ENCODE data around the gene HSPG2. TPM values are rescaled to one million over a fixed set of nuclear protein-coding genes. Genes with fewer than 3 reads are reported as not detected.

The HSPG2 gene
- total and polyA plus RNA-seq, 2 of the 13 experiments (the other 11 are each of a cell fraction or from before 2014, with no cell fraction given): 9.1 to 13.1 TPM

- TF ChIP-seq CTCF (CRISPR knock-in tag; IDR thresholded peaks at IDR 0.05) (peak; percentile 62), RFX3 (CRISPR knock-in tag; IDR thresholded peaks at IDR 0.05) (no peak), ZBTB43 (CRISPR knock-in tag; conservative IDR thresholded peaks at IDR 0.05) (0 out of 2 replicates have a peak, but pooled peaks have one; percentile 67), NONO (IDR thresholded peaks at IDR 0.05) (no peak), NONO (CRISPR knock-in tag; conservative IDR thresholded peaks at IDR 0.05) (0 out of 2 replicates have a peak, but pooled peaks have one; percentile 33), TRIM22 (IDR thresholded peaks at IDR 0.05) (no peak), REST (IDR thresholded peaks at IDR 0.05; ENCODE audit: borderline replicate concordance in 1 of 2, low read depth in 1 of 2, low read length in 2 of 2) (no peak), ZNF691 (CRISPR knock-in tag; IDR thresholded peaks at IDR 0.05; ENCODE audit: borderline replicate concordance, low read depth) (peak; percentile 92; the same call in 1 of the 2 replicates), KDM1A (CRISPR knock-in tag; IDR thresholded peaks at IDR 0.05) (0 out of 2 replicates have a peak, but pooled peaks have one; percentile 13), ZNF468 (CRISPR knock-in tag; IDR thresholded peaks at IDR 0.05) (no peak)
These were observed 9.9 kb upstream of the HSPG2 start (continued) for GRCh38 chr1:21946836-21947587.
